Measurements from ENCODE around the gene RBM43. TPM values are rescaled to one million over a fixed set of nuclear protein-coding genes. Genes with fewer than 3 reads are reported as not detected.

RBM43 gene
- polyA plus RNA-seq, 1 of the 3 experiments (the other 2 are of a cell fraction) = 2.0 TPM

GRCh38 chr2:151246152-151246551, 15.5 kb downstream of the RBM43 start:
- Histone ChIP-seq H3K36me3 (replicated peaks in 1 of 2; ENCODE audit: control insufficient read depth in 1 of 2, insufficient read depth in 2 of 2, low read length in 1 of 2) (peaks cover 11 to 25% of the 10 kb centered on the region in 2 experiments), H3K4me3 (ENCODE audit: low read depth in 2 of 2, low read length in 1 of 2) (no peak overlapping the region), H3K27me3 (ENCODE audit: insufficient read depth) (no peaks in the 10 kb centered on the region), H3K4me1 (ENCODE audit: control insufficient read depth in 1 of 2, insufficient read depth in 2 of 2, low read depth in 1 of 2, low read length in 1 of 2) (peaks cover 0 to 4% of the 10 kb centered on the region in 2 experiments; a peak in 1 of 4 replicates), H3K9ac (no peak overlapping the region), H3K9me2 (no peaks in the 10 kb centered on the region), H2AFZ (ENCODE audit: low read depth) (no peak overlapping the region), H3F3A (replicated peaks; ENCODE audit: insufficient read depth) (peaks cover 2% of the 10 kb centered on the region), H3K79me2 (ENCODE audit: insufficient read depth) (no peaks in the 10 kb centered on the region), H3K4me2 (no peak overlapping the region), H4K20me1 (ENCODE audit: insufficient read depth) (no peaks in the 10 kb centered on the region), H3K9me3 (0 out of 2 replicates have a peak, but pooled peaks cover 16% of the 10 kb centered on the region), H3K27ac (ENCODE audit: low read depth in 2 of 2, low read length in 1 of 2) (no peak overlapping the region)
- CTCF ChIA-PET = interaction anchor here (0.8 kb wide), 1 partner anchor 1648 kb away, joined by 3 read pairs; no protein-coding TSS in a partner anchor
- DNase-seq = no peak
- 33% methylated on average over 1 of the region's 1 CpG for WGBS (ENCODE audit: low lambda C conversion rate)
- POLR2A ChIA-PET = no interaction called here
- TF ChIP-seq SIN3A (IDR thresholded peaks at IDR 0.05; ENCODE audit: borderline replicate concordance, low read depth, low read length) = no peak
- no peak for TF ChIP-seq CTCF (IDR thresholded peaks at IDR 0.05)
- no peak for TF ChIP-seq FOXJ3 (CRISPR knock-in tag; IDR thresholded peaks at IDR 0.05)
- no peak for TF ChIP-seq RXRA (IDR thresholded peaks at IDR 0.05; ENCODE audit: borderline replicate concordance, low read depth)
- no peak for TF ChIP-seq POLR2AphosphoS5 (IDR thresholded peaks at IDR 0.05; ENCODE audit: low read depth, low read length)
- no peak for TF ChIP-seq USF2 (IDR thresholded peaks at IDR 0.05; ENCODE audit: borderline replicate concordance, low read depth, low read length)
- no peak for TF ChIP-seq IRF3 (IDR thresholded peaks at IDR 0.05; ENCODE audit: low read depth, low read length)
- no peak for TF ChIP-seq NFIC (IDR thresholded peaks at IDR 0.05; ENCODE audit: borderline replicate concordance)
- TF ChIP-seq YY1 (IDR thresholded peaks at IDR 0.05; ENCODE audit: low read depth) = no peak
- TF ChIP-seq GABPA (IDR thresholded peaks at IDR 0.05; ENCODE audit: low read depth) = no peak
- TF ChIP-seq MXI1 (IDR thresholded peaks at IDR 0.05; ENCODE audit: low read depth, low read length) = no peak
- TF ChIP-seq TEAD4 (IDR thresholded peaks at IDR 0.05; ENCODE audit: borderline replicate concordance, insufficient read depth) = no peak
- TF ChIP-seq TCF12 (IDR thresholded peaks at IDR 0.05) = no peak
- no peak for TF ChIP-seq EZH2phosphoT487 (IDR thresholded peaks at IDR 0.05; ENCODE audit: borderline replicate concordance, low read depth)
- TF ChIP-seq REST (IDR thresholded peaks at IDR 0.05; ENCODE audit: low read depth, low read length) = no peak
